Measurements from ENCODE around the gene ASXL1. TPM values are rescaled to one million over a fixed set of nuclear protein-coding genes. Genes with fewer than 3 reads are reported as not detected.
A peak's percentile ranks its signal among the peaks of the same experiment; 100 is the strongest.

Gene ASXL1
- total RNA-seq, 4 donors from 2014 or later, result 69.1 to 116 (median 102) TPM

- DNase-seq, result no peak
- H3K27me3 ChIP-seq, result no peaks in the 10 kb centered on the region
- no peaks in the 10 kb centered on the region for H3K9me3 ChIP-seq
- no peak overlapping the region for H3K4me3 ChIP-seq
- no peaks in the 10 kb centered on the region for H3K36me3 ChIP-seq
- no peak overlapping the region for H3K27ac ChIP-seq
- no peaks in the 10 kb centered on the region for H3K4me1 ChIP-seq
- intact Hi-C loops (cut with DNase I; ENCODE audit: low total_unique reads), result no loop called here
- TF ChIP-seq POLR2A (IDR thresholded peaks at IDR 0.05), result no peak
- TF ChIP-seq CTCF (IDR thresholded peaks at IDR 0.05), result no peak
These were observed 81.2 kb downstream of the ASXL1 start for GRCh38 chr20:32439132-32439829.

GRCh38 chr20:32440069-32440757 is 82.1 kb downstream of the ASXL1 start:
- Histone ChIP-seq H3K4me3 (no peak overlapping the region), H3K36me3 (no peaks in the 10 kb centered on the region), H3K9me3 (no peaks in the 10 kb centered on the region), H3K27ac (no peak overlapping the region), H3K4me1 (no peaks in the 10 kb centered on the region), H3K27me3 (no peaks in the 10 kb centered on the region)
- no peak for DNase-seq
- TF ChIP-seq POLR2A (IDR thresholded peaks at IDR 0.05) (no peak), CTCF (IDR thresholded peaks at IDR 0.05) (no peak)
- intact Hi-C loops (cut with DNase I; ENCODE audit: low total_unique reads), result no loop called here

- Histone ChIP-seq H3K36me3 (no peaks in the 10 kb centered on the region), H3K9me3 (no peaks in the 10 kb centered on the region), H3K4me1 (no peaks in the 10 kb centered on the region), H3K27ac (no peak overlapping the region), H3K27me3 (no peaks in the 10 kb centered on the region), H3K4me3 (no peak overlapping the region)
- no peak for DNase-seq
- no peak for TF ChIP-seq POLR2A (IDR thresholded peaks at IDR 0.05)
- no peak for TF ChIP-seq CTCF (IDR thresholded peaks at IDR 0.05)
- intact Hi-C loops (cut with DNase I; ENCODE audit: low total_unique reads), result no loop called here
These were observed 82.6 kb downstream of the ASXL1 start for GRCh38 chr20:32440758-32441078.

- Histone ChIP-seq H3K4me1 (no peaks in the 10 kb centered on the region), H3K27me3 (no peaks in the 10 kb centered on the region), H3K36me3 (no peaks in the 10 kb centered on the region), H3K9me3 (no peaks in the 10 kb centered on the region), H3K4me3 (no peak overlapping the region), H3K27ac (no peak overlapping the region)
- intact Hi-C loops (cut with DNase I; ENCODE audit: low total_unique reads), result no loop called here
- TF ChIP-seq POLR2A (IDR thresholded peaks at IDR 0.05), result no peak
- TF ChIP-seq CTCF (IDR thresholded peaks at IDR 0.05), result no peak
- no peak for DNase-seq
These were observed 83.5 kb downstream of the ASXL1 start for GRCh38 chr20:32441638-32442037.

- Histone ChIP-seq H3K27me3 (no peaks in the 10 kb centered on the region), H3K27ac (no peak overlapping the region), H3K4me1 (no peaks in the 10 kb centered on the region), H3K36me3 (no peaks in the 10 kb centered on the region), H3K9me3 (no peaks in the 10 kb centered on the region), H3K4me3 (no peak overlapping the region)
- intact Hi-C loops (cut with DNase I; ENCODE audit: low total_unique reads), result no loop called here
- TF ChIP-seq CTCF (IDR thresholded peaks at IDR 0.05), result no peak
- TF ChIP-seq POLR2A (IDR thresholded peaks at IDR 0.05), result no peak
- peak in 1 of 2 donors; percentile 4 for DNase-seq
These were observed 84.7 kb downstream of the ASXL1 start for GRCh38 chr20:32442630-32443373.
